Stimulated activated naive B cell treated with anti-CD40 and anti-IgM and Interleukin-4, amounts not matched to agents 10 μg/mL and 1 μg/mL and 100 μg/mL, for 72 hours (primary cell): ENCODE data around the gene SALL3.
A peak's percentile ranks its signal among the peaks of the same experiment; 100 is the strongest.

Experiments
- ATAC-seq, 2 donors: fragments of 150-1000 bp; cut with Tn5 transposase; replicated peaks; 2 replicates each; pipeline ENCODE4 v1.10.0; 2021; ENCODE audit warnings: moderate library complexity in 1 of 2
- DNase-seq: peaks from one replicate; pipeline ENCODE4 v3.0.0; 2021
- H3K27ac Mint-ChIP-seq: one replicate; pipeline ENCODE4 v1.8.0; 2022; ENCODE audit warnings: mild to moderate bottlenecking, mixed read lengths
- H3K27me3 Mint-ChIP-seq, 2 donors: one replicate each; pipeline ENCODE4 v1.8.0; 2022; ENCODE audit warnings: mixed read lengths in 2 of 2
- H3K36me3 Mint-ChIP-seq, 2 donors: one replicate each; pipeline ENCODE4 v1.8.0; 2022; ENCODE audit warnings: mixed read lengths in 2 of 2, mild to moderate bottlenecking in 1 of 2
- H3K4me1 Mint-ChIP-seq, 2 donors: one replicate each; pipeline ENCODE4 v1.8.0; 2022; ENCODE audit warnings: mixed read lengths in 2 of 2, mild to moderate bottlenecking in 1 of 2
- H3K4me3 Mint-ChIP-seq, 2 donors: one replicate each; pipeline ENCODE4 v1.8.0; 2022; ENCODE audit warnings: mild to moderate bottlenecking in 2 of 2, mixed read lengths in 2 of 2, moderate library complexity in 1 of 2
- H3K9me3 Mint-ChIP-seq, 2 donors: one replicate each; pipeline ENCODE4 v1.8.0; 2022; ENCODE audit warnings: mixed read lengths in 2 of 2, mild to moderate bottlenecking in 1 of 2

The SALL3 gene

GRCh38 chr18:78980279-78980771, 707 bp downstream of the SALL3 start:
- Mint-ChIP-seq H3K36me3 (peaks cover 0 to 8% of the 10 kb centered on the region in 2 donors), H3K27me3 (peaks cover 53 to 60% of the 10 kb centered on the region in 2 donors), H3K9me3 (no peaks in the 10 kb centered on the region), H3K27ac (no peak overlapping the region), H3K4me3 (no peak overlapping the region), H3K4me1 (peaks cover 12 to 16% of the 10 kb centered on the region in 2 donors)
- ATAC-seq (no peak), DNase-seq (no peak)

GRCh38 chr18:78980777-78981380, 1.3 kb downstream of the SALL3 start:
- H3K4me3 Mint-ChIP-seq: peak overlapping the region; percentile 50 to 54

GRCh38 chr18:78981394-78981831, 1.8 kb downstream of the SALL3 start:
- no peak for DNase-seq
- H3K36me3 Mint-ChIP-seq: peaks cover 0 to 8% of the 10 kb centered on the region in 2 donors
- H3K27ac Mint-ChIP-seq: peak overlapping the region; percentile 32

More at GRCh38 chr18:78980777-78981380, 1.3 kb downstream of the SALL3 start:
- Mint-ChIP-seq H3K27ac (peak overlapping the region; percentile 9), H3K36me3 (peaks cover 0 to 8% of the 10 kb centered on the region in 2 donors), H3K4me1 (peaks cover 12 to 16% of the 10 kb centered on the region in 2 donors), H3K27me3 (peaks cover 53 to 60% of the 10 kb centered on the region in 2 donors), H3K9me3 (no peaks in the 10 kb centered on the region)
- DNase-seq: no peak
- no peak for ATAC-seq

GRCh38 chr18:78981989-78982620, 2.5 kb downstream of the SALL3 start:
- Mint-ChIP-seq H3K9me3 (no peaks in the 10 kb centered on the region), H3K4me3 (no peak overlapping the region), H3K36me3 (peaks cover 0 to 8% of the 10 kb centered on the region in 2 donors), H3K4me1 (peaks cover 9 to 15% of the 10 kb centered on the region in 2 donors), H3K27ac (no peak overlapping the region), H3K27me3 (peaks cover 54 to 57% of the 10 kb centered on the region in 2 donors)
- ATAC-seq (no peak), DNase-seq (no peak)

More at GRCh38 chr18:78981394-78981831, 1.8 kb downstream of the SALL3 start:
- H3K27me3 Mint-ChIP-seq: peaks cover 56 to 61% of the 10 kb centered on the region in 2 donors
- peaks cover 12 to 16% of the 10 kb centered on the region in 2 donors for H3K4me1 Mint-ChIP-seq
- no peak for ATAC-seq
- no peaks in the 10 kb centered on the region for H3K9me3 Mint-ChIP-seq
- H3K4me3 Mint-ChIP-seq: peak overlapping the region in 1 of 2 donors; percentile 12

GRCh38 chr18:78983512-78983911, 3.9 kb downstream of the SALL3 start:
- Mint-ChIP-seq H3K27me3 (peaks cover 42 to 55% of the 10 kb centered on the region in 2 donors), H3K36me3 (no peaks in the 10 kb centered on the region), H3K9me3 (no peaks in the 10 kb centered on the region), H3K4me1 (peaks cover 0 to 9% of the 10 kb centered on the region in 2 donors), H3K4me3 (no peak overlapping the region), H3K27ac (no peak overlapping the region)
- ATAC-seq (no peak), DNase-seq (no peak)

- H3K27me3 Mint-ChIP-seq: peaks cover 41 to 54% of the 10 kb centered on the region in 2 donors
- H3K27ac Mint-ChIP-seq: no peak overlapping the region
- ATAC-seq (peak; percentile 83 to 90), DNase-seq (peak; percentile 19)
- H3K4me1 Mint-ChIP-seq: peaks cover 0 to 8% of the 10 kb centered on the region in 2 donors
- H3K9me3 Mint-ChIP-seq: no peaks in the 10 kb centered on the region
- H3K4me3 Mint-ChIP-seq: no peak overlapping the region
- no peaks in the 10 kb centered on the region for H3K36me3 Mint-ChIP-seq
These were observed 5.5 kb downstream of the SALL3 start for GRCh38 chr18:78984941-78985784.

- no peak overlapping the region for H3K4me3 Mint-ChIP-seq
- no peaks in the 10 kb centered on the region for H3K9me3 Mint-ChIP-seq
- peaks cover 41 to 50% of the 10 kb centered on the region in 2 donors for H3K27me3 Mint-ChIP-seq
- ATAC-seq (peak in 1 of 2 donors; percentile 46), DNase-seq (no peak)
- H3K36me3 Mint-ChIP-seq: no peaks in the 10 kb centered on the region
- H3K4me1 Mint-ChIP-seq: peaks cover 0 to 8% of the 10 kb centered on the region in 2 donors
- peak overlapping the region; percentile 20 for H3K27ac Mint-ChIP-seq
These were observed 6.4 kb downstream of the SALL3 start for GRCh38 chr18:78986018-78986481.

- H3K9me3 Mint-ChIP-seq: no peaks in the 10 kb centered on the region
- no peak for ATAC-seq
- H3K27me3 Mint-ChIP-seq: peaks cover 11 to 23% of the 10 kb centered on the region in 2 donors
- no peak overlapping the region for H3K4me3 Mint-ChIP-seq
- peaks cover 0 to 2% of the 10 kb centered on the region in 2 donors for H3K36me3 Mint-ChIP-seq
- no peak overlapping the region for H3K27ac Mint-ChIP-seq
- no peak for DNase-seq
- H3K4me1 Mint-ChIP-seq: no peaks in the 10 kb centered on the region
These were observed 11.8 kb downstream of the SALL3 start for GRCh38 chr18:78991446-78991845.

GRCh38 chr18:78992041-78993011, 12.7 kb downstream of the SALL3 start:
- DNase-seq (no peak), ATAC-seq (no peak)
- peaks cover 10 to 18% of the 10 kb centered on the region in 2 donors for H3K27me3 Mint-ChIP-seq
- peaks cover 0 to 2% of the 10 kb centered on the region in 2 donors for H3K36me3 Mint-ChIP-seq
- H3K4me1 Mint-ChIP-seq: no peaks in the 10 kb centered on the region
- H3K4me3 Mint-ChIP-seq: no peak overlapping the region
- H3K27ac Mint-ChIP-seq: no peak overlapping the region
- no peaks in the 10 kb centered on the region for H3K9me3 Mint-ChIP-seq

GRCh38 chr18:78993014-78993926, 13.7 kb downstream of the SALL3 start:
- no peak for DNase-seq
- Mint-ChIP-seq H3K27ac (no peak overlapping the region), H3K36me3 (peaks cover 0 to 2% of the 10 kb centered on the region in 2 donors), H3K9me3 (no peaks in the 10 kb centered on the region), H3K4me1 (no peaks in the 10 kb centered on the region), H3K4me3 (no peak overlapping the region), H3K27me3 (peaks cover 10 to 11% of the 10 kb centered on the region in 2 donors)
- ATAC-seq: no peak

- Mint-ChIP-seq H3K4me3 (no peak overlapping the region), H3K9me3 (no peaks in the 10 kb centered on the region), H3K36me3 (peaks cover 0 to 2% of the 10 kb centered on the region in 2 donors), H3K27me3 (peaks cover 11 to 12% of the 10 kb centered on the region in 2 donors), H3K27ac (no peak overlapping the region), H3K4me1 (no peaks in the 10 kb centered on the region)
- DNase-seq: no peak
- no peak for ATAC-seq
These were observed 14.4 kb downstream of the SALL3 start for GRCh38 chr18:78994000-78994399.

GRCh38 chr18:78994531-78994930, 14.9 kb downstream of the SALL3 start:
- peaks cover 0 to 2% of the 10 kb centered on the region in 2 donors for H3K36me3 Mint-ChIP-seq
- DNase-seq (no peak), ATAC-seq (no peak)
- no peak overlapping the region for H3K4me3 Mint-ChIP-seq
- H3K9me3 Mint-ChIP-seq: no peaks in the 10 kb centered on the region
- no peak overlapping the region for H3K27ac Mint-ChIP-seq
- peaks cover 15 to 17% of the 10 kb centered on the region in 2 donors for H3K27me3 Mint-ChIP-seq
- H3K4me1 Mint-ChIP-seq: no peaks in the 10 kb centered on the region
